OCI-LY1 (cell line): ENCODE results near the gene MLX.

Experiments used
- EZH2 ChIP-seq: fragments of 200-600 bp; sonication (generic), shearing (Covaris generic); IDR thresholded peaks from 2 replicates; pipeline ENCODE4 v1.8.0; 2017; ENCODE audit warnings: borderline replicate concordance, mixed run types, mild to moderate bottlenecking, antibody characterized with exemption, low read length, moderate library complexity, mixed read lengths
- TF ChIP-seq, protein P1 (sequence below): fragments of 200-600 bp; sonication (generic), shearing (Covaris generic); IDR thresholded peaks from 2 replicates; pipeline ENCODE4 v1.5.1; 2017; ENCODE audit warnings: mild to moderate bottlenecking, antibody characterized with exemption, low read length, moderate library complexity, mixed read lengths

GRCh38 chr17:42543190-42544079, 23.5 kb upstream of the MLX start:
- TF ChIP-seq, protein P1, sequence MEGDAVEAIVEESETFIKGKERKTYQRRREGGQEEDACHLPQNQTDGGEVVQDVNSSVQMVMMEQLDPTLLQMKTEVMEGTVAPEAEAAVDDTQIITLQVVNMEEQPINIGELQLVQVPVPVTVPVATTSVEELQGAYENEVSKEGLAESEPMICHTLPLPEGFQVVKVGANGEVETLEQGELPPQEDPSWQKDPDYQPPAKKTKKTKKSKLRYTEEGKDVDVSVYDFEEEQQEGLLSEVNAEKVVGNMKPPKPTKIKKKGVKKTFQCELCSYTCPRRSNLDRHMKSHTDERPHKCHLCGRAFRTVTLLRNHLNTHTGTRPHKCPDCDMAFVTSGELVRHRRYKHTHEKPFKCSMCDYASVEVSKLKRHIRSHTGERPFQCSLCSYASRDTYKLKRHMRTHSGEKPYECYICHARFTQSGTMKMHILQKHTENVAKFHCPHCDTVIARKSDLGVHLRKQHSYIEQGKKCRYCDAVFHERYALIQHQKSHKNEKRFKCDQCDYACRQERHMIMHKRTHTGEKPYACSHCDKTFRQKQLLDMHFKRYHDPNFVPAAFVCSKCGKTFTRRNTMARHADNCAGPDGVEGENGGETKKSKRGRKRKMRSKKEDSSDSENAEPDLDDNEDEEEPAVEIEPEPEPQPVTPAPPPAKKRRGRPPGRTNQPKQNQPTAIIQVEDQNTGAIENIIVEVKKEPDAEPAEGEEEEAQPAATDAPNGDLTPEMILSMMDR: no peak
- no peak for TF ChIP-seq EZH2
